Gastroesophageal sphincter (tissue), 4 donors: ENCODE results near the gene PTPN2. TPM values are rescaled to one million over a fixed set of nuclear protein-coding genes. Genes with fewer than 3 reads are reported as not detected.

Experiments
- ATAC-seq: fragments of 150-250 bp; one replicate; pipeline ENCODE4 v1.9.1; 2016; ENCODE audit warnings: mild to moderate bottlenecking, moderate library complexity
- H3K27ac ChIP-seq, 4 donors: fragments of 200-600 bp; sonication (generic) in 3 of 4; 1 replicate in 3 of 4; 2 replicates in 1 of 4; pipeline ENCODE4 v1.5.1; 2016 to 2019
- H3K27me3 ChIP-seq: fragments of 200-600 bp; sonication (generic); one replicate; pipeline ENCODE4 v1.5.1; 2019
- H3K36me3 ChIP-seq, 2 donors: fragments of 200-600 bp; sonication (generic); one replicate each; pipeline ENCODE4 v1.5.1; 2019; ENCODE audit warnings: control low read depth in 1 of 2
- H3K4me1 ChIP-seq, 3 donors: fragments of 200-600 bp; sonication (generic); 1 replicate in 2 of 3; 2 replicates in 1 of 3; pipeline ENCODE4 v1.5.1; 2016 to 2019; ENCODE audit warnings: control low read depth in 2 of 3
- H3K4me3 ChIP-seq, 2 donors: fragments of 200-600 bp; sonication (generic); one replicate each; pipeline ENCODE4 v1.5.1; 2019; ENCODE audit warnings: mild to moderate bottlenecking in 1 of 2, moderate library complexity in 1 of 2
- H3K9me3 ChIP-seq, 3 donors: fragments of 200-600 bp; sonication (generic); one replicate each; pipeline ENCODE4 v1.5.1; 2017 to 2019; ENCODE audit warnings: control low read depth in 2 of 3
- EP300 ChIP-seq: sonication (generic); formaldehyde crosslinking; IDR thresholded peaks from one replicate; pipeline ENCODE4 v1.6.1; 2017; ENCODE audit warnings: antibody characterized with exemption, mild to moderate bottlenecking
- POLR2A ChIP-seq, 2 donors: fragments of 450-650 bp; IDR thresholded peaks; one replicate each; pipeline ENCODE4 v1.6.1; 2017; ENCODE audit warnings: antibody characterized with exemption in 2 of 2, mild to moderate bottlenecking in 2 of 2, moderate library complexity in 1 of 2
- POLR2AphosphoS5 ChIP-seq: sonication (generic); formaldehyde crosslinking; IDR thresholded peaks from one replicate; pipeline ENCODE4 v1.6.1; 2017; ENCODE audit warnings: antibody characterized with exemption
- WGBS, 2 donors: methylation state at CpG; one replicate each; pipeline ENCODE4 v1.1.5; 2018; ENCODE audit warnings: low coverage in 1 of 2; 5-methylcytosine and 5-hydroxymethylcytosine counted together
- total RNA-seq, 4 donors: library from RNA; depleted of rRNA; stranded (reverse); fragments of >200 nt; gene quantifications; one replicate each; pipeline ENCODE4 v1.1.0, GENCODE V29; 2016
- TF ChIP-seq, protein P1 (sequence below), 4 experiments: fragments of 200-600 bp in 2 of 4; fragments of 450-650 bp in 2 of 4; sonication (generic) in 1 of 4; IDR thresholded peaks; one replicate each; pipeline ENCODE4 v1.5.1; 2017 to 2019; ENCODE audit warnings: antibody characterized with exemption in 4 of 4, mild to moderate bottlenecking in 2 of 4, moderate library complexity in 2 of 4

The PTPN2 gene
- total RNA-seq, 4 donors from 2014 or later, result 13.0 to 30.6 (median 19.6) TPM

DNA sequence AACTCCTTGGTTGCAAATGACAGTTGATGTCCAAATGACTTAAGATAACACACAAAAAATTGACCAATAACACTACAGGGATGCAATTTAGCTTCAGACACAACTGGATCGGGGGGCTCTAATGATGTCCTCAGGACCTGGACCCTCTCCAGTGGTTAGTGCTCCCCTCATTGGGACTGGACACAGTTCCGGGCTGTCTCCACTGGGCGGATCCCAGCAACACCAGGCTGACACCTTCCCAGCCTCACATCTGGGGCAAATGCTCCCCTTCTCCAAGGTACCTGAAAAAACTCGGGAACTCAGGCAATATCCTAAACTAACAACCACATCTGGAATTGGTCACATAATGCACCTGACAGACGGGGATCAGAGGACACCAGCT, 132.5 kb downstream of the PTPN2 start:
- no CpG with 5 or more reads among the region's 5 CpGs for WGBS, 2 donors
- no peak for ATAC-seq

DNA sequence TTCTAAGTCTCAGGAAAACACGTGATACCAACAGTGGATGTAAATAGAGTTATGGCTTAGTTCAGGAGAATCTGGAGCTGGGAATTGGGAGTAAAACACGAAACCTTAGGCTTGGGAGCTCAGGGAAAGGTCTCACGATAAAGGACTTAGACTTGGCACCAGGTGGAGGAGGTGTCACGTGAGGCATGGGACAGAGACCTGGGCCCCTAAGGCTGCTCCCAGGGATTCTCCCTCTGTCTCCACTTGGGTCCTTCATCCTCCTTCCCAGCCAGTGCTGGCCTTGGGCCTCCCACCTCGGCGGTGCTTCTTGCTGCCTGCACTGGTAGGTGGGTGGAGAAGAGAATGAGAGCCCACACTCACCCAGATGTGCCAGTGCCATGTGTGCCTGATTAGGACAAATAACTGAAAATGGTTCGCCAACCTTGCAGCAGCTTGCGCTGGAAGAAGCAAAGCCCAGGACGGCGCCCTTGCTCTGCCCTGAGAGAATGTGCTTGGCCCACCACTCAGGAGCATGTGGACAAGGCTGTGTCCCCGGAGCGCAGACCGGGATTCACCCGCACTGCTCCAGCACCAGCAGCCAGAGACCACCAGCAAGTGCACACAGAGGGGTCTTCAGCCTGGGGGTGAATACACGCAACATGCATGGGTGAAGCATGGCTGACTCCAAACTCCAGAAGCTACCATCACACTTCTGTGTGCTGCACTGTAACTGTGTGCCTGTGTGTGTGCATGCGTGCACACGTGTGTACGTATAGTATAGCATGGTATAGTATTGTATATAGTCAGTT, 133.1 kb downstream of the PTPN2 start:
- ATAC-seq, result no peak
- Histone ChIP-seq H3K4me1 (no peaks in the 10 kb centered on the region), H3K36me3 (no peaks in the 10 kb centered on the region), H3K4me3 (no peak overlapping the region), H3K9me3 (no peaks in the 10 kb centered on the region), H3K27me3 (no peaks in the 10 kb centered on the region), H3K27ac (no peak overlapping the region)
- WGBS, 2 donors, result 88 to 89% methylated on average over 4 to 5 of the region's 18 CpGs
- no peak for TF ChIP-seq POLR2AphosphoS5
- TF ChIP-seq EP300, result no peak

More for the DNA sequence above, 132.5 kb downstream of the PTPN2 start:
- no peak overlapping the region for H3K27ac ChIP-seq
- H3K9me3 ChIP-seq, result no peaks in the 10 kb centered on the region
- TF ChIP-seq POLR2A (IDR thresholded peaks at IDR 0.05), result no peak
- TF ChIP-seq POLR2AphosphoS5, result no peak
- no peak for TF ChIP-seq EP300
- TF ChIP-seq, protein P1, sequence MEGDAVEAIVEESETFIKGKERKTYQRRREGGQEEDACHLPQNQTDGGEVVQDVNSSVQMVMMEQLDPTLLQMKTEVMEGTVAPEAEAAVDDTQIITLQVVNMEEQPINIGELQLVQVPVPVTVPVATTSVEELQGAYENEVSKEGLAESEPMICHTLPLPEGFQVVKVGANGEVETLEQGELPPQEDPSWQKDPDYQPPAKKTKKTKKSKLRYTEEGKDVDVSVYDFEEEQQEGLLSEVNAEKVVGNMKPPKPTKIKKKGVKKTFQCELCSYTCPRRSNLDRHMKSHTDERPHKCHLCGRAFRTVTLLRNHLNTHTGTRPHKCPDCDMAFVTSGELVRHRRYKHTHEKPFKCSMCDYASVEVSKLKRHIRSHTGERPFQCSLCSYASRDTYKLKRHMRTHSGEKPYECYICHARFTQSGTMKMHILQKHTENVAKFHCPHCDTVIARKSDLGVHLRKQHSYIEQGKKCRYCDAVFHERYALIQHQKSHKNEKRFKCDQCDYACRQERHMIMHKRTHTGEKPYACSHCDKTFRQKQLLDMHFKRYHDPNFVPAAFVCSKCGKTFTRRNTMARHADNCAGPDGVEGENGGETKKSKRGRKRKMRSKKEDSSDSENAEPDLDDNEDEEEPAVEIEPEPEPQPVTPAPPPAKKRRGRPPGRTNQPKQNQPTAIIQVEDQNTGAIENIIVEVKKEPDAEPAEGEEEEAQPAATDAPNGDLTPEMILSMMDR (IDR thresholded peaks at IDR 0.05), result no peak
- no peaks in the 10 kb centered on the region for H3K36me3 ChIP-seq
- H3K27me3 ChIP-seq, result no peaks in the 10 kb centered on the region
- H3K4me1 ChIP-seq, result no peaks in the 10 kb centered on the region
- H3K4me3 ChIP-seq, result no peak overlapping the region

DNA sequence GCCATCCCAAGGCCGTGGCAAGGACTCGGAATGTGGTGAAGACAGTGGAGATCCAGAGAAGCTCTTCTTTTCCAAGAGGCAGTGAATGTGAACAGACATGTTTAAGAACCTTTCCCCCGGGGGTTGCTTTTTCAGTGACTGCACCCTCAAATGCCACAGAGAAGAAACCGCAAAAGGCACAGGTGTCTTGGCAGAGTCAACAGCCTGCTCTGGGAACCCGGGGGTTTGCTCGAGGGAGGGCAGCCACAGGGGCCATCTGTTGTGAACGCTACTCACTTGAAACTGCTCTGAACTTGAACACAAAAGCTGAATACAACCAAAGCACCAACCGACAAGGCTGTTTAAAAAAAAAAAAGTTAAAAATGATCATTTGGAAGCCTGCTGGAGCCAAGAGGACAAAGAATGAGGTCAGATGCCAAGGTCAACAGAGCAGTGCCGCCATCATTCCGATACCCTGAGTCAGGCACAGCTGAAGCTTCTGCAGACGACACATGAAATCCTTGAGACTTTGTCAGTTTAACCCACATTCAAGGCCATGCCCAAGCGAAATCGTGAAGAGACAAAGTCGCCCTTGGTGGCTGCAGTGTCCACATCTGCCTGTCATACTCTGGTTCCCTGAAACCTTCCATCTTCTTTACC, 133.8 kb downstream of the PTPN2 start:
- H3K27ac ChIP-seq, result no peak overlapping the region
- no peaks in the 10 kb centered on the region for H3K4me1 ChIP-seq
- H3K27me3 ChIP-seq, result no peaks in the 10 kb centered on the region
- H3K9me3 ChIP-seq, result no peaks in the 10 kb centered on the region
- no peak overlapping the region for H3K4me3 ChIP-seq
- WGBS, 2 donors, result 52 to 97% methylated on average over 3 to 7 of the region's 14 CpGs
- no peaks in the 10 kb centered on the region for H3K36me3 ChIP-seq
- no peak for ATAC-seq
- TF ChIP-seq EP300 (no peak), POLR2A (IDR thresholded peaks at IDR 0.05) (no peak), POLR2AphosphoS5 (no peak)
- TF ChIP-seq, protein P1 (IDR thresholded peaks at IDR 0.05), result no peak

DNA sequence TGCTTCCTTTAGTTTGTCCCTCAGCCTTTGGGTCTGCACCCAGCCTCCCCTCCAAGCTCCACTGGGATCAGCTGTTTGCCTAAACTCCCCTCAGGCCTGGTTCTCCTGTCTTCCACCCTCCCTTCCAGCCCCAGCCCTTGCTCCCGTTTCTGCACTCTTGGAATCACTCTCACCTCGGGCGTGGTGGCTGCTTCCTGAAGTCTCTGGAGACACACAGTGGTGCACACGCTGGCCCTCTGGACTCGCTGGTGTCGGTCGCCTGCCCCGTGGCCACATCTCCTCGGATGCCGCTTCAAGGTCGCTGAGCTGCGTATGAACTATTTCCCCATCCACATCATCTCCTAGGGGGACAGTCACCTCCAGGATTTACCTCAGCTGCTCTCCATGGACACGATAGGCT, 134.9 kb downstream of the PTPN2 start:
- TF ChIP-seq, protein P1 (IDR thresholded peaks at IDR 0.05), result no peak
- TF ChIP-seq POLR2A (IDR thresholded peaks at IDR 0.05), result no peak
- no peak for TF ChIP-seq EP300
- WGBS, 2 donors, result 20 to 90% methylated on average over 1 to 4 of the region's 13 CpGs
- Histone ChIP-seq H3K4me3 (no peak overlapping the region), H3K36me3 (no peaks in the 10 kb centered on the region), H3K4me1 (no peaks in the 10 kb centered on the region), H3K9me3 (no peaks in the 10 kb centered on the region), H3K27ac (no peak overlapping the region), H3K27me3 (no peaks in the 10 kb centered on the region)
- ATAC-seq, result no peak

DNA sequence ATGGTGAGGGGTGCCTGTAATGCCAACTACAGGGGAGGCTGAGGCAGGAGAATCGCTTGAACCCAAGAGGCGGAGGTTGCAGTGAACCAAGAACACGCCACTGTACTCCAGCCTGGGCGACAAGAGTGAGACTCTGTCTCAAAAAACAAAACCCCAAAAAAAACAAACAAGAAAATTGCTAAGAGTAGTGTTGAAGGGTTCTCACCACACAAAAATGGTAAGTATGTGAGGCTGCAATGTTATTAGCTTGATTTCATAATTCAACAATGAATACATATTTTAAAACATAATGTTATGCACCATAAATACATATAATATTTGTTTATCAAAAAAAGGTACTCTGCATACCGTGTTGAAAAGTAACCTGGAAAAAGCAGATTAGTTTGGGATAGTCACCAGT, 135.4 kb downstream of the PTPN2 start:
- no peaks in the 10 kb centered on the region for H3K9me3 ChIP-seq
- no peak overlapping the region for H3K4me3 ChIP-seq
- no peaks in the 10 kb centered on the region for H3K4me1 ChIP-seq
- TF ChIP-seq POLR2A (IDR thresholded peaks at IDR 0.05) (no peak), EP300 (no peak), POLR2AphosphoS5 (no peak)
- TF ChIP-seq, protein P1 (IDR thresholded peaks at IDR 0.05), result no peak
- H3K27me3 ChIP-seq, result no peaks in the 10 kb centered on the region
- no peak for ATAC-seq
- 79 to 87% methylated on average over 4 to 5 of the region's 5 CpGs for WGBS, 2 donors
- no peaks in the 10 kb centered on the region for H3K36me3 ChIP-seq
- H3K27ac ChIP-seq, result no peak overlapping the region
